HAP-1 (cell line): Measurements from ENCODE around the gene FHIT.

Experiments
- DNase-seq, 2 experiments: peaks; one replicate each; pipeline ENCODE4 v3.0.0-alpha.2; 2016 to 2020; ENCODE audit warnings: low spot score in 2 of 2
- H3K27me3 ChIP-seq: fragments of 250-450 bp; sonication (Bioruptor Pico); 2 replicates; pipeline ENCODE4 v1.5.1; 2020; ENCODE audit warnings: low read depth, mild to moderate bottlenecking, moderate library complexity
- H3K36me3 ChIP-seq: fragments of 250-450 bp; sonication (Bioruptor Pico); replicated peaks from 2 replicates; pipeline ENCODE4 v1.5.1; 2020; ENCODE audit warnings: mild to moderate bottlenecking
- H3K4me1 ChIP-seq: fragments of 250-450 bp; sonication (Bioruptor Pico); 2 replicates; pipeline ENCODE4 v1.5.1; 2020; ENCODE audit warnings: mild to moderate bottlenecking
- H3K4me3 ChIP-seq: fragments of 250-450 bp; sonication (Bioruptor Pico); 2 replicates; pipeline ENCODE4 v1.5.1; 2020; ENCODE audit warnings: mild to moderate bottlenecking, moderate library complexity
- H3K9me3 ChIP-seq: fragments of 250-450 bp; sonication (Bioruptor Pico); 2 replicates; pipeline ENCODE4 v1.5.1; 2020; ENCODE audit warnings: mild to moderate bottlenecking, moderate library complexity
- in situ Hi-C: fragments of 300-500 bp; cut with MboI; formaldehyde crosslinking; loops from 3 replicates; pipeline ENCODE4 v1.14.3; 2020; ENCODE audit warnings: low sequenced_read_pairs, inconsistent platforms, mixed read lengths

Gene FHIT

GRCh38 chr3:60028233-60028632, 1223.0 kb downstream of the FHIT start:
- no peak for DNase-seq
- Histone ChIP-seq H3K4me1 (peaks cover 29% of the 10 kb centered on the region), H3K36me3 (no peaks in the 10 kb centered on the region), H3K9me3 (no peaks in the 10 kb centered on the region), H3K27me3 (no peaks in the 10 kb centered on the region), H3K4me3 (no peak overlapping the region)
- in situ Hi-C loops = no loop called here

DNA sequence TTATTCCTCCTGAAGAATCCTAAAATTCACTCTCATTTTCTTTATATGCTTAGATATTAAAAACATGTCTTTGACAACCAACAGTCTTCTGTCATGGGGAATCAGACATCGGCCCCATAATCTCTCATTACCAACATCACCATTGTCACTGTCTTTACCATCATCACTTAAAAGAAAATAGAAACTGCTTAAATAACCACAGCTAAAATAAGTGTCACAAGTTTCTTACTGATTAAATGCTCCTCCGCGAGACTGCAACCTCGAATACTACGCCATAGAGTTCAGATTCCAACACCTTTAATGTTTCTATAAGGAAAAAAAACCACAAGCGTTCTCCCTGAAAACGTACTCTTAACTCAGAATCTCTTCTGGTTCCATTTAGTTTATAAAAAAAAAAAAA, 1223.9 kb downstream of the FHIT start:
- Histone ChIP-seq H3K27me3 (no peaks in the 10 kb centered on the region), H3K36me3 (no peaks in the 10 kb centered on the region), H3K4me3 (no peak overlapping the region), H3K4me1 (peaks cover 29% of the 10 kb centered on the region), H3K9me3 (no peaks in the 10 kb centered on the region)
- in situ Hi-C loops = no loop called here
- no peak for DNase-seq

DNA sequence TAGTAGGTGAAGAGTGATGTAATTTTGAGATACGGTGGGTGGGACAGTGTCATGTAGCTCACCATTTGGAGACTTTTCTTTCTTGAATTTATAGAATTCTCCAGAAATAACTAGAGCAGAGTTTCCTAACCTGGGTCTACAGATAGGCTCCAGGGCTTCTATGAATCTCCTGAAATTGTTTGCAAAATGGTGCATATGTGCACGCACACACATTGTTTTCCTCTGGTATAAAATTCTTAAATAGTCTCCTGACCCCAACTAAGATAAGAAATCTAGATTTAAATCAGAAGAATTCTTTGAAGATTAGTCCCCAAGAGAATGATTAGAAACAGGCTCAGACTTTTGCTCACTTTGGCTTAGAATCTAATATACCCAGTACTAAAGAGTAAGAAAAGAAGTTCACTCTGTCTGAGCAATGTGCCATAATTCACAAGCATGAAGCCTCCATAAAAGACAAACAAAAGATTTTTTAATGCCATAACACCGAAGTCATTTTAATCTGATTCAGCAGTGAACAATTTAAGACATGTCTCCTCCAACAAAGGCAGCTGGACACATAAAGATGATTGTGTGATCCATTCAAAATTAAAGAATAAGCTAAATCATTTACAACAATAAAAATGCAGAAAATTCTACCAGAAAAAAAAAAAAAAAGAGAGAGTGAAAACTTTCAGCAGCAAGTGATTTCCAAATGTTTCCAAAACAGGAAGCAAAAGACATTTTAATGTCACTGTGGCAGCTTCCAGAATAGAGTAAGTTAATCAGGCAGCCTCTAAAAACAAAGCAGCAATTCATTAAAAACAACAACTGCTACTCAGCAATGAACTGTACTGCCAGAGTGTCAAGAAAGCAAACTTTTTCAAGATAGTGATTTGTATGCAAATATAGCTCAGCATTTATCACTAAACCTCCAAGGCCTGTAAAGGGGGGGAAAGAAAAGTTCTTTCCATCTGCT, 1225.9 kb downstream of the FHIT start:
- in situ Hi-C loops = no loop called here
- Histone ChIP-seq H3K27me3 (no peaks in the 10 kb centered on the region), H3K4me1 (peaks cover 29% of the 10 kb centered on the region), H3K36me3 (no peaks in the 10 kb centered on the region), H3K4me3 (no peak overlapping the region), H3K9me3 (no peaks in the 10 kb centered on the region)
- peak; percentile 11 to 91 for DNase-seq

- in situ Hi-C loops = no loop called here
- Histone ChIP-seq H3K36me3 (no peaks in the 10 kb centered on the region), H3K27me3 (no peaks in the 10 kb centered on the region), H3K9me3 (no peaks in the 10 kb centered on the region), H3K4me3 (no peak overlapping the region), H3K4me1 (peaks cover 29% of the 10 kb centered on the region)
- DNase-seq = no peak
These were observed 1226.9 kb downstream of the FHIT start for GRCh38 chr3:60024400-60024799.

DNA sequence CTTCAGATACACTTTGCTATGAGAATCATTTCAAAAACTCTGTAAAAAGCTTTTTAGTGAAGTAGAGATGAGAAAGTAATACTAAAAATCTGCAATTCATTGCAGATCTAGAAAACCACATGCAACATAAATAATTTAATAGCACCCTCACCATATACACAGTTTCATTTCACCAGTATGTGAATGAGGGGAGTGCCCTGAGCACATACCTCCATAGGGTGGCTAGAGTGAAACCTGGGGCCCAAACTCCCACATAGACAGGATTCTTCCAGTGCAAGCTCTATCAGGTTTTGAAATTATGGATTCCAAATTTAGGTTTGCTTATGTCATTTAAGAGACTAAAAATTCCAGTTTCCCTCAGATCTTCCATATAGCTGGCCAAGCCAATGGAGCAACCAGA, 1228.1 kb downstream of the FHIT start:
- in situ Hi-C loops = no loop called here
- no peaks in the 10 kb centered on the region for H3K27me3 ChIP-seq
- no peaks in the 10 kb centered on the region for H3K9me3 ChIP-seq
- H3K36me3 ChIP-seq = no peaks in the 10 kb centered on the region
- peaks cover 29% of the 10 kb centered on the region for H3K4me1 ChIP-seq
- H3K4me3 ChIP-seq = no peak overlapping the region
- no peak for DNase-seq

- Histone ChIP-seq H3K4me1 (no peaks in the 10 kb centered on the region), H3K4me3 (no peak overlapping the region), H3K36me3 (no peaks in the 10 kb centered on the region; the same call in 1 of the 2 replicates), H3K9me3 (no peaks in the 10 kb centered on the region), H3K27me3 (no peaks in the 10 kb centered on the region)
- in situ Hi-C loops = no loop called here
- DNase-seq = no peak
These were observed 1233.6 kb downstream of the FHIT start for GRCh38 chr3:60017631-60018030.

DNA sequence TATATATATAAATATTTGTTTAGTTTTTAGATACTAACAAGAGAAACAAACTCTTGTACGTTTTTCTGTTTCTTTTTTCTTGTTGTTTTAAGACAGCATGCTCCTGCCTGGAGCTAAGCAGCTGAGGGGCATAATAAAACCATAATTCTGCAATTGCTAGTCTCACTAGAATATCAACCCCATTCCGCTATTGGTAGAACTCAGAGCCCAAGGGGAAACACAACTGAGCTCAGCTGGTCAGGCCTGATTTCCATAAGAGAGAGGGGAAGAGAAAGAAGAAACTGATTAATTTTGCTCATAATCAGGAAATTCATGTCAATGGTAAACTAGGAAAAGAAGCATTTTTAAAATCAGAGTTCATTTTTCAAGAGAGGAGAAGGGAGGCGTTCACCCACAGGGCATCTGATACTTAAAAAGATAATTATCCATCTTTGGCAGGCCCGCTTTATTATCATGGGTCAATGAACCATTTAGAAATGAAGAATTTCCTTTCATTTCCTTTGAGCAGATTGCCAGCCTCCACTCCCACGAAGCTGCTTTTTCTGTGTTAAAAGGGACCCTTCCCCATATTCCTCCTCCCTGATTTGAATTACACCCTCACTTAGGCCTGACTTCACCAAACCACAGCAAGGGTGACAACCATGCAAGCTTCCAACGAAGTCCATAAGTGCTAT, 1236.1 kb downstream of the FHIT start:
- no peak for DNase-seq
- no peaks in the 10 kb centered on the region for H3K9me3 ChIP-seq
- peaks cover 17% of the 10 kb centered on the region for H3K4me1 ChIP-seq
- H3K36me3 ChIP-seq = no peaks in the 10 kb centered on the region; the same call in 1 of the 2 replicates
- no peaks in the 10 kb centered on the region for H3K27me3 ChIP-seq
- H3K4me3 ChIP-seq = no peak overlapping the region
- in situ Hi-C loops = no loop called here

DNA sequence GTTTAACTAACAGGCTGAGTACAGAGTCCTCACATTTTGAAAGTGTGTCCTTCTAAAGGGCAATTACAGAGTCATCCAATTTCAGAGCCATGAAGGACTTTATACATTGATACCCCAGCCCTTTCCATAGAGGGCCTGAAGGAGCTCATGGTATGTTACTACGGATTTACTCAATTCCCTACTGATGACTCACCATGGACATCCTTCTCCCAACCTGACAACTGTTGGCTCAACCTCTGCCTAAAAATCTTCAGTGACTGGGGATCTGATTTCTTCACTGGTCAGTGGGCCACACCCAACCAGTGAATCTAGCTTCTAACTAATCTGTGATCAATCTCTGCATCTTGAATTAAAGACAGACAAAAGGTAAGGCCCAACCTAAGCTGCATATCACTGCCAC, 1238.0 kb downstream of the FHIT start:
- DNase-seq = no peak
- no peak overlapping the region for H3K4me3 ChIP-seq
- peaks cover 32% of the 10 kb centered on the region for H3K4me1 ChIP-seq
- H3K27me3 ChIP-seq = no peaks in the 10 kb centered on the region
- no peaks in the 10 kb centered on the region for H3K9me3 ChIP-seq
- in situ Hi-C loops = no loop called here
- no peaks in the 10 kb centered on the region; the same call in 1 of the 2 replicates for H3K36me3 ChIP-seq

GRCh38 chr3:60011218-60011617, 1240.0 kb downstream of the FHIT start:
- in situ Hi-C loops = no loop called here
- no peak for DNase-seq

DNA sequence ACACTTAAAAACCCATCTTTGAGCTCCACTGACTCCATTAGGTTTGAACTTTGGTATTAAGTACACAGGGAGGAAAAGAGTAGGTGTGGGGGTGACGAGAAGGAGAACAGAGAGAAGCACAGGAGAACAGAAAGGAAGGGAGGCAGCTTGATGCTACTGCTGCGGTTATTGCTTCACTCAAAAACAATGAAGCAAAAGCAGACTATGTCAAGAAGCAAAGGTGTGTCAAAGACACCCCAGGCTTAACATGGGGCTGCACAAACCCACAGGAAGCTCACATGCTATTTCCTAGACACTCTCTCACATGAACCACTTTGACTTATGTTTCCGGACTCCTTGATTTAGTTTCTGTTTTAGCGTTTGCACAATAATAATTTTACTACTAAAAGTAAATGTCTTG, 1240.5 kb downstream of the FHIT start:
- H3K36me3 ChIP-seq = no peaks in the 10 kb centered on the region; the same call in 1 of the 2 replicates
- H3K4me3 ChIP-seq = no peak overlapping the region
- DNase-seq = peak in 1 of 2 experiments; percentile 40
- in situ Hi-C loops = no loop called here
- H3K4me1 ChIP-seq = peaks cover 35% of the 10 kb centered on the region
- no peaks in the 10 kb centered on the region for H3K27me3 ChIP-seq
- no peaks in the 10 kb centered on the region for H3K9me3 ChIP-seq

More at GRCh38 chr3:60011218-60011617, 1240.0 kb downstream of the FHIT start:
- Histone ChIP-seq H3K4me1 (peaks cover 35% of the 10 kb centered on the region), H3K9me3 (no peaks in the 10 kb centered on the region), H3K27me3 (no peaks in the 10 kb centered on the region), H3K4me3 (no peak overlapping the region), H3K36me3 (no peaks in the 10 kb centered on the region; the same call in 1 of the 2 replicates)

DNA sequence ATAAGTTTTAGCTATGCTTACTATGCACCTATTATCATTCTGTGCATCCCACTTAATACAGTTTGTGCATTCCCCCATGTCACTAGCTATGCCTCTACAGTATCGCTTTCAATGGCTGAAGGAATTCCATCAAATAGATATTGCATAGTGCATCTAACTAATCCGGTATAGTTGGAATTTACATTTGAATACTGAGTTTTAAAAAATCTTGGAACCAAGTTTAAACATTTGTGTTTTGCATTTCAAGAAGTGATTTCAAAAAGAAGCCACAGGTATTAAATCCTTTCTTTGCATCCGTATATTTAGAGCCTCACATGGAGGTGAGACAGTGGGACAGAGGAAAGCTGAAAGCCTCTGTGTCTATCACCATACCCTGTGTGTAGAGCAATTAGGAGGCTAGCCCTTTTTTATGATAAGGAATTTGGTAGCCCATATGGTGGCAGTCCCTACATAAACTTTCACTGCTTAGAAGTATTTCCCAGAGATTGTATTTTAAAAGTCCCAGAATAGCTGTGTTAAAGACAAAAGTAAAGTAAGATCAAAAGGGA, 1241.2 kb downstream of the FHIT start:
- H3K4me1 ChIP-seq = peaks cover 35% of the 10 kb centered on the region
- H3K4me3 ChIP-seq = no peak overlapping the region

DNA sequence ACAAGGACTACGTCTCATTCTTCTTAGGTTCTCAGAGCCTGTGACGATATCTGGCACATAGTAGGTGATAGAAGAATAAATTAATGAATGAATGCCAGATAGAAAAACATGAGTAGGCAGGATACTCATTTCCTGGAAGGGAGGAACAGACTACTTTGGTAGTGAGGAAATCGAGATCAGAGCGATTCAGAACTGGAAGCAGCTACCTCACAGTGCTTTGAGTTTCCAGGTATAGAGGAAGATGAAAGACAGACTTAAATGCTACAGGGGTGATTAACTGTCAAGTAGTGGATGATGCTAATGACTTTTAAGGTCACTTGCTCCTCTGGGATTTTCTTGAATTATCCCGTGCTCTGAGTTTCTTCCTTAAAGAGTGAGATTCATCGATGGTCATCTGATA, 1249.9 kb downstream of the FHIT start:
- no peaks in the 10 kb centered on the region for H3K9me3 ChIP-seq
- no peak overlapping the region for H3K4me3 ChIP-seq
- H3K36me3 ChIP-seq = no peaks in the 10 kb centered on the region
- no peaks in the 10 kb centered on the region for H3K27me3 ChIP-seq
- DNase-seq = no peak
- H3K4me1 ChIP-seq = peaks cover 31% of the 10 kb centered on the region
- in situ Hi-C loops = no loop called here

More for the DNA sequence above, 1241.2 kb downstream of the FHIT start:
- peak; percentile 57 to 99 for DNase-seq
- in situ Hi-C loops = no loop called here
- no peaks in the 10 kb centered on the region; the same call in 1 of the 2 replicates for H3K36me3 ChIP-seq
- no peaks in the 10 kb centered on the region for H3K27me3 ChIP-seq
- H3K9me3 ChIP-seq = no peaks in the 10 kb centered on the region

- Histone ChIP-seq H3K9me3 (no peaks in the 10 kb centered on the region), H3K4me3 (no peak overlapping the region), H3K36me3 (no peaks in the 10 kb centered on the region), H3K27me3 (no peaks in the 10 kb centered on the region), H3K4me1 (peaks cover 40% of the 10 kb centered on the region)
- DNase-seq = no peak
- in situ Hi-C loops = no loop called here
These were observed 1250.7 kb downstream of the FHIT start for GRCh38 chr3:60000311-60001105.
